Cardiac septum (tissue), 1 donor: ENCODE measurements around the gene KIDINS220. TPM values are rescaled to one million over a fixed set of nuclear protein-coding genes. Genes with fewer than 3 reads are reported as not detected.
"Not testable (repeated sequence)": the region's sequence is repeated elsewhere in the genome, so short reads cannot be mapped to it uniquely, and the experiment has no call there.

Source experiments
- DNase-seq: peaks from one replicate; pipeline ENCODE4 v3.0.0-alpha.2; 2020; ENCODE audit warnings: low spot score
- intact Hi-C: fragments of 100-400 bp; cut with DNase I; formaldehyde crosslinking; loops from one replicate; pipeline ENCODE4 v1.14.0; 2022
- total RNA-seq: library from RNA; stranded (reverse); fragmentation: NEBNext Ultra II Directional; extraction: Animal tissue kit (Norgen Biotek cat#: 25700); gene quantifications from one replicate; pipeline ENCODE4 v1.2.1, GENCODE V29; 2021
- donor health status: DM: no; HTN: no; CAD: no.

The KIDINS220 gene
- total RNA-seq, 1 donor from 2014 or later = 111 TPM

DNA sequence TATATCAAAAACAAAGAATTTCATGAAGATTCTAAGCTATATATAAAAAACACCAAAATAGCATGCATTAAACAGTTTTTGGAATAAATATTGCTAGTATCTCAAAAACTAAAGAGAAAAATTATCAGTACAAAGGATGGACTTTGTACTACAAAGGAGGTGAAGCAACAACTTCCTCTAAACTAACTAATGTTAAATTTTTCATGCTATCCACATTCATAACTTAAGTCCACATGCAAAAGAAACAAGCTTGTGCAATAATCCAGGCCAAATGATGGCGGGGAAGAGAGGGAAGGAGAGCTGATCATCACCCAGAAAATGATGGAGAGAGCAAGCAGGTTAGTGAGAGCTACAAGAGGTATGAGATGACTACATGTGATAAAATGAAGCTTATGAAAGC, 70.1 kb downstream of the KIDINS220 start:
- no peak for DNase-seq

DNA sequence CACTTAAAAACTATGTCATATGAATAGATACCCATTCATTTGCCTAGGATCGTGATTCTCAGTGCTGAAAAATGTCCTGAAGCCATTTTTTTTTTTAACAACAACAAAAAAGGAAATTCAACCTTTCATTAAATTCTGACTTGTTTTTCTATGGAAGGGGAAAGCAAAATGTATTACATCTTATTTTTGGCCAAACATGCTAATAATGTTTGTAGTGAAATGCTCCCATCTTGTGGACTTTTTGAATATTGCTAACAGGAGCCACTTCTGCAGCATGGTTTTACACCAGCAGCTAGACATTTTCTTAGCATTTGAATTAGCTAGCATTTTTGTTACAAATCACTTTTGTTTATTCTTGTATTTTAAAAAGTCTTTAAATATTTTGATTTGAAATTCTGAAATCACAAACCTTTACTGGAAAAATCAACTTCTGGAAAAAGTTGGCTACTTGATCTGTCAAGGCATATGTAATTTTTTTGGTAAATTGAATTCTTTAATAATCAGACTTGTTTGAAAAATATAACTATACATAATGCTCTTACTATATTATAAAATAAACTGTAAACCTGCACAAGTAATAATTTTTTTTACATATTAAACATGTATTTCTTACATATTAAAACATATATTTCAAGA, 75.8 kb downstream of the KIDINS220 start:
- intact Hi-C loops = no loop called here
- DNase-seq = no peak

More for the DNA sequence above, 70.1 kb downstream of the KIDINS220 start:
- intact Hi-C loops = no loop called here

DNA sequence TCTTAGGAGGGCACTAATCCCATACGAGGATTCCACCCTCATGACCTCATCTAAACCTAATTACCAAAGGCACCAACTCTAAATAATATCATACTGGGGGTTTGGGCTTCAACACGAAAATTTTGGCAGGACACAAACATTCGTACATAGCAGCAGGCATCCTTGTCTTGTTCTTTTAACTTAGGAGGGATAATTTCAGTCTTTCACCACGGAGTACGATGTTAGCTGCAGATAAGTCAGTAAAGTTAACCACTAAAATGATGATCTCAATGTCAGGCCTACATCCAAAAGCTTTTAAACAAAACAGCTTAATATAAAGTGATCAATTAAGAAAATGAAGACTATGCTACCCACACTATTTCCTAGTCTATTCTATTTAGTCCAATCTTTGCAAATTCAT, 80.7 kb downstream of the KIDINS220 start:
- no peak for DNase-seq
- intact Hi-C loops = no loop called here

DNA sequence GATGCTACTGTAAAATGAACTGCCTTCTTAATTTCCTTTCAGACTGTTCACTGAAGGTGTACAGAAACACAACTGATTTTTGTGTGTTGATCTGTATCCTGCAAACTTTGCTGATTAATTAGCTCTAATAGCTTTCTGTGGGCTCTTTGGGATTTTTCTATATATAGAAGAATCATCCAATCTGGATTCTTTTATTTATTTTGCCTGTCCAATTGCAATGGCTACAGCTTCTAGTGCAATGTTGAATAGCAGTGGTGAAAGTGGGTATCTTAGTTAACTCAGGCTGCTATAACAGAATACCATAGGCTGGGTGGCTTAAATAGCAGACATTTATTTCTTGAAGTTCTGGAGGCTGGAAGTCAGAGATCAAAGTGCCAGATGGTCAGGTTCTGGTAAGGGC, 81.2 kb downstream of the KIDINS220 start:
- no peak for DNase-seq
- intact Hi-C loops = no loop called here

DNA sequence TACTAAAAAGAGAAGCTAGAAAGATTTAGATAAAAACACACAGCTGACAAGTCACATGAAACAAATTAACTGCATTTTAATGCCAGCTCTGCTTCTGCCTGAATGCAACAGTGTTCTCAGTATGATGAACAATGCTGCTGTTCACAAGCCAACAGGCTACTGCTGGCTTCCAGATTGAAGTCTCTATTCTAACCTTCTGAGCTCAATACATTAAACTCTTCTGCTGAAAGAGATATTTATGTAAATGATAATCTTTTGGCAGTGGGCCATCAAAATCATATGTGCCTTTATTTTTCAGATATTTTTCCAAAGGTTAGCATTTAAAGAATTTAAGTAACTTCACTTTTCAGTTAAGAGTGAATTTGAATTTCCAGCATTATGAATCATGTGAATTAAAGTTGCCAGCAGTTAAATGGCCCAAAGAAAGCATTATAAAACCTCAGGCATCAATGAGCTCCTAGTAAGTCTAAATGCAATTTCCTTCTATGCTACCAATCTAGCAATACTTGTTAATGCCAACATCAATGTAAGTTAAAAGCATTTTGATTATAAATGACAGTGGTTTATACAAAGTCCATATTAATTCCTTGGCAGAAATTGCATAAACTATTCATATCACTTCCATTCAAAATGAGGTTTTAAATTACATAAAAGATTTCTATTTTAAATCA, 83.2 kb downstream of the KIDINS220 start:
- DNase-seq = no peak
- intact Hi-C loops = no loop called here

DNA sequence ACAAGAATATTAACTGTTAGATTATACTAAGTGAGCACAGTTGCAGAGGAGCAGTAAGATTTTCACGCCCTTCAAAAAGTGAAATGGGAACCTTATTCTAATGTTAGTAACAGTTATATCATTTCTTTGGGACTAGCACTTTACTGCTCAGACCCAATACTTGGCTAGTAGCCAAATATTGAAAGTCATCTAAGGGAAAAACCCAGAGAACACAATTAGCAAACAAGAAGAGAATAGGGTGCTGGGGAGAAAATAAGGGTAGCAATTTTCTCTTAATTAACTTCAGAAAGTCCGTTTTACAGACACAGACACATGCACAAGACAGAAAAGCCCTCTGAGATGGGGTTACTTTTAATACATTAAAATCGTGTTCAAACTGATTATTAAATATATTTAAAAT, 83.8 kb downstream of the KIDINS220 start:
- intact Hi-C loops = no loop called here

DNA sequence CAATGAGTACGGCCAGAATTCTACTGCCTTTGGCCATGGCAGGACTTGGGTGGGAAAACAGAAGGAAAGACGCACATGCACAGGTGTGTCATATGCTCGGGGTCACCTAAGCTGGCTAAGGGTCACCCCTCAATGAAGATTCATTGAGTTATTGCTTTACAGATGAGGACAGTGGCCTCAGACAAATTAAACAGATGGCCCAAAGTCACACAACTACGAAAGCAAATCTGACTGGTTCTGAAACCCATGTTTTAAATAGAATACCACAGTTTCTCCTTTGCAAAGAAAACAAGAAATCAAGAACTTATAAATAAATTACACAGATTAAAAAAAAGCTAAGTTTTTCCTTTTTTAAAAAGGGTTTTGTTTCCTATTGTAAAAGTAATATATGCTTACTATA, 85.0 kb downstream of the KIDINS220 start:
- no peak for DNase-seq
- intact Hi-C loops = no loop called here

More for the DNA sequence above, 83.8 kb downstream of the KIDINS220 start:
- DNase-seq = no peak

DNA sequence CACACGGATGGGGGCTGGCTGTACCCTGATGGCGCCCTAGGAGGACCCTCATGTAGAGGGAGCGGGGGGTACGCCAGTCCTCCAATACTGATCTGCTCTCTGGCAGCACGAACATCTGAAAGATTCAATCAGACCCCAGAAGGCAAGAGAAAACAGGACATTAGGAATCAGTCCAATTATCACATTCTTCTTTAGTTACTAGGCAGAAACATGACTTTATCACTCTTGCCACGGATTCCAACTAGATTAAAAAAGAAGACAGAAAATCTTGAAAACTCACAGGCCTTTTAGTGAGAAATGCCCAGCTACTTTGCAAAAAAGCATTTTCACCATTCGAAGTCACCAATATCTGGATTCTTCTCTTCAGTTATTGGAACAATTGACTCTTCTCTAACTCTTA, 87.2 kb downstream of the KIDINS220 start:
- no peak for DNase-seq
- intact Hi-C loops = no loop called here

DNA sequence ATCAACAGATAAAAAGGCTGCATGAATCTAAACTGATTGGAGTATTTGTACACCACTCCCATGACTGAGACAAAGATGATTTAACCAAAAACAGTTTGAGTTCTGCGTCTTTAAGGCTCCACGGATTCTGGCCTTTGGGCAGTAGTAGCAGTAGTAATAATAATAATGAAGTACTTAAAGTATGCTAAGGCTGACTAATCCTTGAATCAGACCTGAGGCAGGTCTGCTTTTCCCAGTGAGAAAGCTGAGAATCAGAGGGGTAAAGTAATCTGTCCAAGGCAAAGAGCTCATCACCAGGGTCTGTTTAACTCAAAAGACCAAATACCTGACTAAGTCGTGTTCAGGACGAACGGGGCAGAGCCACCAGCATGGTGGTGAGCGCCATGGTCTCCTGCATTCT, 94.2 kb downstream of the KIDINS220 start:
- no peak for DNase-seq
- intact Hi-C loops = no loop called here

DNA sequence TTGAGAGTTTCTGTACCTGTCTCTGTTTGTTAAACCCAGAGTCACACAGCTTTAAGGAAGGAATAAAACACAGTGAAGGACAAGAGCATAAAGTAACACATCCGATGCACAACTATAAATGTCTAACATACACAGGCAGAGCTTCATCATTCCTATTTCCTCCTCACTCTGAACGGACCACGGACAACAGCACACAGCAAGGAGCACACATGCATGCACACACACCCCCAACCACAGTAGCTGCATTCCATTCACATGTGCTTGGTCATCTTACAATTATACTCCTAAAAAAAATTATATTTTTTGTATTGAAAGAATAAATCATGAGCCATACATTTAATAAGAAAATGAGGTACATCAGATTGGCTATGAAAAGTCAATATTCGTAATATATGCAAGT, 97.3 kb downstream of the KIDINS220 start:
- DNase-seq = no peak
- intact Hi-C loops = no loop called here

DNA sequence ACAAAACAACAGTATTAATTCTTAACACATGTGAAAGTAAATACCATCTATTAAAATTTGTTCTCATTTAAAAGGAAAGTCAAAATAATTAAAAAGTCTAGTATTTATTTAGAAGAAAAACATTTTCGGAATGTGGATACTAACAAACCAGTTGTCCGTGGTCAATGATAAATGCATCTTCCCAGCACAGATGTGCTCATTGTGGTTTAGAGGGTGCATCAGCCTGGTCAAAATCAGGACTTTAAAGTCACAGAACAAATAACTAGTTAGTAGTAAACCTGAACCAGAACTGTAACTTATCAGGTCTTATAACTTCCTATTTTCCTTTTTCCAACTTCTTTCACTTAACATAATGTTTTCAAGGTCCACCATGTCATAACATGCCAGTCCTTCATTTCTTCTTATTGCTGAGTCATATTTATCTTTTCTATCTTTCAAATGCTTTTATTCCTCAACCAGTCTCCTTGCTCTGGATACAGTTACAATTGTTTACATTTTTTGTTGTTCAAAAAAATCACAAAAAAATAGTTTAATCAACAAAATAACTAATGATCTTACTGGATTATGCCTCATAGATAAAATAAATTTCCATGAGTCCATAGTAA, 99.7 kb downstream of the KIDINS220 start:
- no peak for DNase-seq
- intact Hi-C loops = no loop called here

DNA sequence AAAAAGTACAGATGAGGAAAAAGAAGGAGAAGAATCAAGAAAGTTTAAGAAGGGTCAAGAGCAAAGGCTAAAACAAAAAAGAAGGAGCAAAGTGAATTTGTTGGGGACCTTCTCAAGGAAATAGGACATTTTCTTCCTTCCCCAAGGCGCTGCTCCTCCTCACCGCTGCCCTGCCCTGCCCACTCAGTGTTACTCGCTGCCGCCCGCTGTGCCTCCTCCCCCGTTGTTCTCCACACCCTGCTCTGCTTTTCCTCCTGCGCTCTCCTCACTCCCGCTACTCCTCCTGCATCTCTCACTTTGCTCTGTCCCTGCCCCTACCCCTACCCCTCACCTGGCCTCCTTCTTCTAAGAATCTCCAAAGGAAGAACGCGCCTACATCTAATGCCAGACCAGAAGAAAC, 104.8 kb downstream of the KIDINS220 start:
- DNase-seq = no peak
- intact Hi-C loops = loop anchor here (5.0 kb wide), 1 partner anchor 45 kb away; no protein-coding TSS in a partner anchor

DNA sequence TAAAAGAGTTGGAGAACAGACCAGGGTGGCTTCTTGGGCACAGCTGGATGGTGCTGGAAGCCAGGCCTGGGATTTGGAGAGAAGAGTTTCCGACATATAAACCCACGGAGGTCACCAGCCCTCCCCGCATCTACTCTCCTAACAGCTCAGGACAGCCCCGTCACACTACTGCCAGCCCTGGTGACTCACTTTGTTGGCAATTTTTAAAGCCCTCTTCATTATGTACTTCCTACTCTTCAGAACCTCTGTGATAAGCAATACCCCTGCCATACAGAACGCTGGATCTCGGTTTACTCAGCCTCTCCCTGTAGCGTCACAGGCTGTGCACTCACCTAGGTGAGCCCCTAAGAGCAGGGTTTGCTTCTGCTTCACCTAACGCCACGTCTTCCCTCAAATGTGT, 107.5 kb downstream of the KIDINS220 start:
- peak; percentile 83 for DNase-seq
- intact Hi-C loops = loop anchor here (5.0 kb wide), 1 partner anchor 47 kb away; no protein-coding TSS in a partner anchor

DNA sequence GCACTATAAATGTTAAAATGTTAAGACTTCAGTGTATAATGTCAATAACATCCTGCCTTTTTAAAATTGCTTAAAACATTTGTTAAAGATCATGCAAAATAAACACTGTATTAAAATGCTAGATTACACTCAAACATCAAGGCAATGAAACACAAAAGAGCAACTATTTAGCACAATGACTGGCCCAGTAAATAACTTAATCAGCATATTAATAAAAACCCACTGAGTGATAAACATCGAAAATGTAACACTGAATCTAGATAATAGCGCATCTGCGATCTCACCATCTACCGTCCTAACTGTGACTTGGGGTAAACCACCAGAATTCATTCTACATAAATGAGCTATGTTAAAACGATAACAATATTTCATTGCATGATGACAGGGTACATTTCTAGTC, 108.3 kb downstream of the KIDINS220 start:
- DNase-seq, intact Hi-C loops: not testable (repeated sequence)

DNA sequence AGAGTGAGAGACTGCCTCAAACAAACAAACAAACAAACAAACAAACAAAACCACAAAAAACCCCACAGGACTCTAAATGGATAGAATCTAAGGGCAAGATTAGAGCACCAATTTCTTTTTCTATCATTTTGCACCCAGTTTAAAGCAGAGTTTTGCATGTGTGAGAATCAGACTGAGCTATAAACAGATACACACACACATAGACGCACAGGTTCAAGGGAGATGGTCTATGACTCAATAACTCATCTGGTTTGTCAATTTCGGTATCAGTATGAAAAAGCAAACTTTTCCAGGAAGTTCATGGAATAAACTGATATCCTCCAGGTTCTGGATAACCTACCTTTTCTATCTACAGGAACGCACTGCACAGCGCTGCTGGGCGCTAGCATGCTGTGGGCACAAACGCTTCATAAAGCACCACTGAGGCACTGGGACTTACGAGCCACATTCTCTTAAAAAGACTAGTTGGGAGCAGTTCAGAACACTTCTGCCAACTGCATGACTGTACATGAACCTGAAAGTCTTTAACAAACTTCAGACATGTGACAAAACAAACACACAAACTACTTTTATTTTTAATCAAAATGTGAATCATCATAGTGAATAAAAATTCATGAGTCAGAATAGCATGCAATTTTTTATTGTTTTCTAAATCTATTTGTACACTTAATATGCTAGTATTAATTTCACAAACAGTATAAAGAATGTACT, 109.0 kb downstream of the KIDINS220 start:
- DNase-seq = no peak
- intact Hi-C loops = no loop called here

DNA sequence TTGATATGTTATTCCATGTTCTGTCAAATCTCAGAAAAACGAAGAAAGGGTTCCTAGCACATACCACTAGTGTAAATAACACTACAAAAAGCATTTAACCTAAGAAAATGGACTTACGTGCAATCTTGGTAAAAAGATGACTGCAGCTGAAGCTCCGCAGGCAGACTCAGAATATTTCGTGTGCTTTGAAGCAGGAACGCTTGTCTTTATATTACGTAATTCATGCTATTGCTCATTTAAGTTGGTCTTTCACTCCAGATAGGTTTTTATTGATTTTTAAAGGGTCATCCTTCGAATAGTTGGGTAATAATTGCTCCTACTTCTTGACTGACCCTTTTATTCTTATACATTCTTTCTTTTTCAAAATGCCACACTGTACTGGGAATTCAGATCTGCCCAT, 111.6 kb downstream of the KIDINS220 start:
- intact Hi-C loops = no loop called here
- no peak for DNase-seq

DNA sequence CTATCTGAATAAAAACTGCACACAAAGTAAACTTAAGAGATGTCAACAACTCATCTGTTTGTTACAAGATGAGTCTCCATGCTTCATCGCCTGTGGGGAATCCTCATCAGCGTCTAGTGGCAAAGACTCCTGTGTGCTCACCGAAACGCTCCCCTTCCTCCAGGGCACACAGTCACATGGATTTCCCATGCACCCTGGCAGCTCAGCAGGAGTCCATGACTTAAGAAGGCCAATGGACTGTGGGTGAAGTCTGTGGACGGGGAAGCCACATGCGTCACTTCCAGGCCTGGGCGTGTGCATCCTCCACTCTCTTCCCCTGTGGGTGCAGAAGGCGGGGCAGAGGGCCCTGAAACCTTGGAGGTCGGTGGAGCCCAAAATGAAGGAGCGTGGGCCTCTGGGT, 114.4 kb downstream of the KIDINS220 start:
- intact Hi-C loops = no loop called here
- no peak for DNase-seq

DNA sequence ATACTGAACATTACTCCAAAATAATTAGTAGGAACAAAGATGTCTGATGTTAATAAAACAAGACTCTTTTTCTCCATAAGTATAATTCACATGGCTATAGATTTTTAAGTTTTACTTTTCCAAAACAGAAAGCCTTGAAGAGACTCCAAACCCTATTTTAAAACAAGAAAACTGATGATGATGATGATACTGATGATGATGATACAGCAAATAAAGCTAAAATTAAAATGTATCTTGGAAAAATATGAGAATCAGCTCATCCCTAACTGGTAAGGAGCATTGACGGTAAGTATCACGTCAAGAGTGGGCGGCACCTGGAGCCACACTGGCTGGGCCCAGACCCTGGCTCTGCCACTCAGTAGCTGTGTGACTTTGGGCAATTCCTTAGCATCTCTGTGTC, 116.0 kb downstream of the KIDINS220 start:
- intact Hi-C loops = no loop called here
- DNase-seq = no peak

DNA sequence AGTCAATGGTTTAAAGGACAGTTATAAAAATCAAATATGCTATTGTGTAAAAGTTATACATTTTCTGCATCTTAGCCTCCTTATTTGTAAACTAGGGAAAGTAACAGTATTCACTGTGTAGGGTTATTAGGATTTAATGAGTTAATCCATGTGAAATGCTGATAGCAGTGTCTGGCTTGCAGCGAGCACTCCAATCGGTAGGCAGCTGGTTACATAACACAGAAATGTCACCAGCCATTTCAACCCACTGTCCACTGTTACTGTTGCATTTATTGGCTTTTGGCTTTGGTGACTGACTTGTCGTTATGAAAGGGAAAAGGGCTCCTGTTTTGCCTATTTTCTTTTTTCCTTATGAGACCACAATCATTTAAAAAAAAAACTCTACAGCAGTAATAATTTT, 116.7 kb downstream of the KIDINS220 start:
- no peak for DNase-seq
- intact Hi-C loops = no loop called here

DNA sequence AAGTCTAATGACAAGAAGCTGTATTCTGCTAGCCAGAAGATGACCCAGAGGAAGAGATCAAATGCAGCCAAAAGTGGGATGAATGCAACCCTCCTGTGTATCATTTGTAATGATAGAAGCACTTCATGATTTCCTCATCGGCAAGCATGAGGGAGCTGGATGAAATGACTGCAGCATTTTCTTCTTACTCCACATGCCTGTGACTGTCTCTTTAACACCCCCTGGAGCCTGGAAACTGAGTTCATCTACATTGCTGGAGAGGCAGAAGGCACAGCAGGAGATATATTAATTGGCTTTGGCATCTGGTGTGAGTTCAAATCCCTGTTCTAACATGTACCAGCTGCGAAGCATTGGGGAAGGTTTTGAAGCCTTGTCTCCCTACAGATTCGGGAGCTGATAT, 117.9 kb downstream of the KIDINS220 start:
- no peak for DNase-seq
- intact Hi-C loops = no loop called here
